ENCODE data around the gene COIL.
"Not testable (repeated sequence)": the region's sequence is repeated elsewhere in the genome, so short reads cannot be mapped to it uniquely, and the experiment has no call there.

The COIL gene

DNA sequence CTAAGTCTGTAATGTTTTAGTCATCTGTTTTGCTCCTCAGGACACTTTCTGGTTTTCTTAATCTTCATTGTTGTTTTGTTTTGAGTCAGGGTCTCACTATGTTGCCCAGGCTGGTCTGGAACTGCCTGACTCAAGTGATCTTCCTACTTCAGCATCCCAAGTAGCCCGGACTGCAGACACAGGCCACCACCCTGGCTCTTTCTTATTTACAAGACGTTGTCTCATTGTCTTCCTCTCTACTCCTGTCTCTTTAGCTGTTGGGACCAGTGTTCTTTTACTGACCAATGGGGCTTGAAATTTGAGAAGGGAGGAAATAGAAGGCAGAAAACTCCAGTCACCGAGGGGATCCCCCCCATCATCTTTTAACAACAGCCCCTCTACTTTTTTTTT, 18.2 kb upstream of the COIL start:
- no peak for DNase-seq (ENCODE audit: low read depth in 1 of 2, low spot score in 1 of 2)

GRCh38 chr17:56978441-56979090, 17.7 kb upstream of the COIL start:
- DNase-seq (ENCODE audit: low read depth in 1 of 2, low spot score in 1 of 2): no peak

- peak; percentile 70 for DNase-seq (ENCODE audit: low read depth in 1 of 2, low spot score in 1 of 2)
Measured at GRCh38 chr17:56977673-56978395, 17.0 kb upstream of the COIL start, which contains the start of gene SCPEP1. SCPEP1 (plus strand) TSS chr17:56978131; CDS start chr17:56978160, 29 bp downstream.

DNA sequence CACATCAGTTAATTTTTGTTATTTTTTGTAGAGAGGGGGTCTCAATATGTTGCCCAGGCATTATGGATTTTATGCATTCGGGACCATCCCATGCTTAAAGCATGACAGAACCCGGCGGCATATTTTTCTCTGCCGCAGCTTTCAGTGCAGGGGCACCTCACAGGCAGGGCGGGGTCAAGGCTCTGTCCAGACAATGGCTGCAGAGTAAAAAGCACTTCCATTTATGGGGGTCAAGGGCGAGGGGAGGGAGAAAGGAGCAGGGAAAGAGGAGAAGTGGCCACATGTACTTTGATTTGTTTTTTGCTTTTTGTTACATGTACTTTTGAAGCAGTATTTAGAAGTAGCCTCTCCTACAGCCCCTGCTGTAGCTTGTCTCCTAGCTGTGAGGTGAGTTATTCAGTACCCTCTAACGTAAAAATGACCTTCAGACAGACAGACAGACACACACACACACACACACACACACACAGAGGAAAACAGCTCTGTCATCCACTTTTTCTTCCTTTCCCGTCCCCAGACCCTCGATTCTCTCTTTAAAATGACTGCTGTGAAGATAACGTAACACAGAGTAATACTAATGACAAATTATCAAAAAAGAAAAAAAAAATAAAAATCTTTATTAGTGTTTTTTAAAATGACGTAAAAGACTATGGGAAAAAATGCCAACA, 16.2 kb upstream of the COIL start:
- DNase-seq (ENCODE audit: low read depth in 1 of 2, low spot score in 1 of 2): no peak

- DNase-seq (ENCODE audit: low read depth in 1 of 2, low spot score in 1 of 2): no peak
Measured at GRCh38 chr17:56975656-56976055, 14.8 kb upstream of the COIL start.

- DNase-seq (ENCODE audit: low read depth in 1 of 2, low spot score in 1 of 2): no peak
Measured at GRCh38 chr17:56974055-56974454, 13.2 kb upstream of the COIL start.

DNA sequence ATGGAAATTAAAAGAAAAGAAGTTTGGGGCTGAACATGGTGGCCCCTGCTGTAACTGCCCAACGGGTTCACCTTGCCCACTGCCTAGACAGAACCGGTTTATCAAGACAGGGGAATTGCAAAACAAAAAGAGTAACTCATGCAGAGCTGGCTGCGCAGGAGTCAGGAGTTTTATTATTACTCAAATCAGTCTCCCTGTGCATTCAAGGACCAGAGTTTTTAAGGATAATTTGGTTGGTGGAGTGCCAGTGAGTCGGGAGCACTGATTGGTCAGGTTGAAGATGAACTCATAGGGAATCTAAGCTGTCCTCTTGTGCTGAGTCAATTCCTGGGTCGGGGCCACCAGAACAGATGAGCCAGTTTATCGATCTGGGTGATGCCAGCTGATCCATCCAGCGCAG, 12.7 kb upstream of the COIL start:
- DNase-seq (ENCODE audit: low read depth in 1 of 2, low spot score in 1 of 2): no peak

- DNase-seq (ENCODE audit: low read depth in 1 of 2, low spot score in 1 of 2): no peak
Measured at GRCh38 chr17:56972111-56972730, 11.4 kb upstream of the COIL start.

DNA sequence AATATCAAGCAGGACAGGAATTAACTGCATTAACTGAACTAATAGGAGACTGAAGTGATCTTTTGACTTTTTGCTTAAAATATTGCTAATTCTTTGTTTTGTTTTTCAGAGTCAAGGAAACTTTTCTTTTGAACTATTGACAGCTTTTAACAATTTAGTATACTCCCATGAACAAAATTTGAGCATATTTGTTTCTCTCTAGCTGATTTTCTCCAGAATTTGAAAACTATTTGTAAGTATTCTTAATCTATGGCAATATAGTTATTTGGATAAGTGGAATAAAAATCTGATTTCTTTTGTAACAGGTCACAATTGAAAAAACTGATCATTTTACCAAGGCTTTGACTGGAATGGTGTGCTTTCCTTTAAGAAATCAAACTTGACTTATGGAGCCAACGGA, 10.1 kb upstream of the COIL start:
- no peak for DNase-seq (ENCODE audit: low read depth in 1 of 2, low spot score in 1 of 2)

- no peak for DNase-seq (ENCODE audit: low read depth in 1 of 2, low spot score in 1 of 2)
Measured at GRCh38 chr17:56966338-56966737, 5.5 kb upstream of the COIL start.

DNA sequence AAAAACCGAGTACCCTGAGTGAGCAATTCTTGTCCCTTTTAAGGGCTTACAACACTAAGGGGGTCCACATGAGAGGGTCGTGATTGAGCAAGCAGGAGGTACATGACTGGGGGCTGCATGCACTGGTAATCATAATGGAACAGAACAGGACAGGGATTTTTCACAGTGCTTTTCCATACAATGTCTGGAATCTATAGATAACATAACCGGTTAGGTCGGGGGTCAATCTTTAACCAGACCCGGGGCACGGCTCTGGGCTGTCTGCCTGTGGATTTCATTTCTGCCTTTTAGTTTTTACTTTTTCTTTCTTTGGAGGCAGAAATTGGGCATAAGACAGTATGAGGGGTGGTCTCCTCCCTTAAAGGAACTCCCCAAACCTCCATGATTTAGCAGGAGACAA, 4.8 kb upstream of the COIL start:
- not testable (repeated sequence) for DNase-seq (ENCODE audit: low read depth in 1 of 2, low spot score in 1 of 2)

DNA sequence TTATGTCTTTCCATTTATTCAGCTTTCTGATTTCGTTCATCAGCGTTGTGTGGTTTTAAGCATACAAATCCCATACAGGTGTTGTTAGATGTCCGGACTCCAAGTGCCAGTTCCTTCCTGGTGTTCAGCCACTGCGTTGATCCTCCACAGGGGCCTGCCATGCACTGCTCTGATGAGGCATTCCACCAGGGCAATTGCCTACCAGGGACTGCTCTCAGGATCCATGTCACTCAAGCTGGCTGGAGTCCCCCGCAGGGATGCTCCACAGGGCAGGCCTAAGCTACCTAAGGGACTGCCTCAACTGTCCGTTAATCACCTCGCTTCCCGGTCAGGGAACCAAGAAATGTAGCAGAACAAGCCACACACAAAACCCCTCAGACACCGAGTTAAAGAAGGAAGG, 4.4 kb upstream of the COIL start:
- not testable (repeated sequence) for DNase-seq (ENCODE audit: low read depth in 1 of 2, low spot score in 1 of 2)

DNA sequence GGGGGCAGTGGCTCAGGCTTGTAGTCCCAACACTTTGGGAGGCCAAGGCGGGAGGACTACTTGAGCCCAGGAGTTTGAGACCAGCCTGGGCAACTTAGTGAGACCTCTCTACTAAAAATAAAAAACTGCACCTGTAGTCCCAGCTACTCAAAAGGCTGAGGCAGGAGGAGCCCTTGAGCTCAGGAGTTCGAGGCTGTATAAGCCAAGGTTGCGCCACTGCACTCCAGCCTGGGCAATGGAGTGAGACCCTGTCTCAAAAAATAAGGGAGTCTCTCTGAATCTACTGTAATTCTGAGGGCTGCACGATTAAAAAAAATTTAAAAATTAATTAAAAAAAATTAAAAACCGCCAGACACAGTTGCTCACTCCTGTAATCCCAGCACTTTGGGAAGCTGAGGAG, 3.9 kb downstream of the COIL start:
- DNase-seq (ENCODE audit: low read depth in 1 of 2, low spot score in 1 of 2): no peak

DNA sequence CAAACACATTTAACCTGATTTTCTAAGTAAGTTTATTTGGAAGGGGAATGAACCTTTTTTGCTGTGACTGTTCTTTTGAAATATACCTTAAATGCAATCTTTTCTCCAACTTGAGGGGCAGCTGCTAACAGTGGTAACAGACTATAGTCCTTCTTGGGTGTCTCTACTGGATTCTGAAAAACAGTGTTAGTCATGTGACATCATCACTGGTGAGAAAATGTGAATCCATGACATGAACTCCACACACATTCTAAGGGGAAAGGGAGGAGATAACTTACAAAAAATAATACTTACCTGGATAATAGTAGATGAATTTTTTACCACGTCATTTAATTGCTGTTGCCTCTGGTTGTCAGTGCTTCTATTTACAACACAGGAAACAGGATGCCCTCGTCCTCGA, 11.3 kb downstream of the COIL start:
- no peak for DNase-seq (ENCODE audit: low read depth in 1 of 2, low spot score in 1 of 2)

- DNase-seq (ENCODE audit: low read depth in 1 of 2, low spot score in 1 of 2): no peak
Measured at GRCh38 chr17:56948491-56948890, 12.4 kb downstream of the COIL start.

- no peak for DNase-seq (ENCODE audit: low read depth in 1 of 2, low spot score in 1 of 2)
Measured at GRCh38 chr17:56947741-56948140, 13.1 kb downstream of the COIL start.

GRCh38 chr17:56945938-56946505, 14.8 kb downstream of the COIL start:
- no peak for DNase-seq (ENCODE audit: low read depth in 1 of 2, low spot score in 1 of 2)

DNA sequence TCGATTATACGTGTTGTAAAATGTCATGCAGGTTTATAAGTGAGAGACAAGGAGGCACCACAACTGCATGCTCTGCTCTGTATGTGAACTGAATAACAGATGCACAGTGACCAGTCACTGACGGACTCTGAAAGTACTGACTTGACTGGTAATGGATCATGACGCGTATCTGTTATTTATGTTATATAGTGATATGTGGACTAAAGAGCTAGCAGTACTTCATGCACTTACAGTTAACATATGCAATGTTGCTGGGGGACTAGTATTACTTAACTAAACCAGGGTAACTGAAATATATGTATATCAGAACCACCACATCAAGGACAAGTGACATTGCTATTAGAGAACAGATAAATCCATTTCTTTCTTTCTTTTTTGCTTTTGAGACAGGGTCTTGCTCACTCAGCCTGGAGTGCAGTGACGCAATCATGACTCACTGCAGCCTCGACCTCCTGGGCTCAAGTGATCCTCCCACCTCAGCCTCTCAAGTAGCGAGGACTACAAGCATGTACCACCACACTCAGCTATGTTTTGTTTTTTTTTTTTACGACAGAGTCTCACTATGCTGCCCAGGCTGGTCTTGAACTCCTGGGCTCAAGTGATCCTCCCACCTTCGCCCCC, 17.2 kb downstream of the COIL start:
- DNase-seq (ENCODE audit: low read depth in 1 of 2, low spot score in 1 of 2): no peak

- DNase-seq (ENCODE audit: low read depth in 1 of 2, low spot score in 1 of 2): no peak
Measured at GRCh38 chr17:56939869-56940484, 20.9 kb downstream of the COIL start.

GRCh38 chr17:56938206-56938605, 22.6 kb downstream of the COIL start:
- DNase-seq (ENCODE audit: low read depth in 1 of 2, low spot score in 1 of 2): not testable (repeated sequence)

- DNase-seq (ENCODE audit: low read depth in 1 of 2, low spot score in 1 of 2): no peak
Measured at GRCh38 chr17:56937687-56938086, 23.2 kb downstream of the COIL start.
